A673 (cell line): ENCODE measurements around the gene LDB1.

Experiments
- CTCF ChIP-seq: fragments of 300-800, 200-600 bp; sonication (generic); conservative IDR thresholded peaks from 2 replicates; pipeline ENCODE4 v1.5.1; 2017; ENCODE audit warnings: low read depth, mild to moderate bottlenecking, antibody characterized with exemption, low read length, moderate library complexity, mixed read lengths
- EZH2 ChIP-seq: fragments of 200-600 bp; sonication (generic); IDR thresholded peaks from 2 replicates; pipeline ENCODE4 v1.6.1; 2017; ENCODE audit warnings: borderline replicate concordance, low read depth, mild to moderate bottlenecking, mixed read lengths, antibody characterized with exemption, low read length; ENCODE audit not compliant: poor library complexity, severe bottlenecking

DNA sequence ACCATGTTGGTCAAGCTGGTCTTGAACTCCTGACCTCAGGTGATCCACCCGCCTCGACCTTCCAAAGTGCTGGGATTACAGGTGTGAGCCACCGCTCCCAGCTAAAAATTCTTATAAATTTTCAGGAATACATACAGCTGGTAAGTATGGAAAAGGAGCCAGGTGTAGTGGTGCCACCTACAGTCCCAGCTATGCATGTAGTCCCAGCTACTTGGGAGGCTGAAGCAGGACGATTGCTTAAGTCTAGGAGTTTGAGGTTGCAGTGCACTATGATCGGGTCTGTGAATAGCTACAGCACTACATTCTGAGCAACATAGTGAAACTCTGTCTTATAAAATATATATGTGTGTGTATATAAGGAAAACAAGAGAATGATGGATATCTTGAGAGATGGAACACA is 19.0 kb downstream of the LDB1 start:
- TF ChIP-seq EZH2 (no peak), CTCF (0 out of 2 replicates have a peak, but pooled peaks have one; percentile 19)
